Thyroid gland (tissue), 4 donors: ENCODE measurements around the gene NOX1. TPM values are rescaled to one million over a fixed set of nuclear protein-coding genes. Genes with fewer than 3 reads are reported as not detected.

ENCODE experiments used
- DNase-seq, 2 donors: peaks; one replicate each; pipeline ENCODE4 v3.0.0-alpha.2; 2019
- H3K27ac ChIP-seq, 3 donors: fragments of 200-600 bp; sonication (generic); 1 replicate in 2 of 3; 2 replicates in 1 of 3; pipeline ENCODE4 v1.5.1; 2016 to 2019; ENCODE audit warnings: mild to moderate bottlenecking in 1 of 3, moderate library complexity in 1 of 3
- H3K27me3 ChIP-seq: fragments of 200-600 bp; sonication (generic); one replicate; pipeline ENCODE4 v1.5.1; 2019
- H3K36me3 ChIP-seq, 2 donors: fragments of 200-600 bp; sonication (generic); one replicate each; pipeline ENCODE4 v1.5.1; 2016 to 2019
- H3K4me1 ChIP-seq, 2 donors: fragments of 200-600 bp; sonication (generic); one replicate each; pipeline ENCODE4 v1.5.1; 2017 to 2019
- H3K4me3 ChIP-seq, 3 donors: fragments of 200-600 bp; sonication (generic); replicated peaks in 1 of 3; 1 replicate in 2 of 3; 2 replicates in 1 of 3; pipeline ENCODE4 v1.5.1; 2016; ENCODE audit warnings: mild to moderate bottlenecking in 1 of 3
- H3K9me3 ChIP-seq: fragments of 200-600 bp; sonication (generic); one replicate; pipeline ENCODE4 v1.5.1; 2017
- CTCF ChIP-seq, 6 experiments: fragments of 200-600 bp in 3 of 6; fragments of 450-650 bp in 3 of 6; sonication (generic) in 3 of 6; IDR thresholded peaks; one replicate each; pipeline ENCODE4 v1.5.1; 2016 to 2019; ENCODE audit warnings: antibody characterized with exemption in 6 of 6, mild to moderate bottlenecking in 2 of 6, inconsistent platforms in 1 of 6, moderate library complexity in 1 of 6
- POLR2A ChIP-seq, 2 donors: fragments of 450-650 bp; IDR thresholded peaks; one replicate each; pipeline ENCODE4 v1.6.1; 2017; ENCODE audit warnings: antibody characterized with exemption in 2 of 2, mild to moderate bottlenecking in 2 of 2, moderate library complexity in 1 of 2
- WGBS, 2 donors: methylation state at CpG; one replicate each; pipeline ENCODE4 v1.1.5; 2017; 5-methylcytosine and 5-hydroxymethylcytosine counted together
- intact Hi-C: fragments of 100-400 bp; cut with DNase I; formaldehyde crosslinking; loops from one replicate; pipeline ENCODE4 v1.15.1; 2023
- total RNA-seq, 4 donors: library from RNA; depleted of rRNA; stranded (reverse); fragments of >200 nt; gene quantifications; one replicate each; pipeline ENCODE4 v1.2.3, GENCODE V29; 2016

NOX1 gene
- total RNA-seq, 4 donors from 2014 or later: not detected

DNA sequence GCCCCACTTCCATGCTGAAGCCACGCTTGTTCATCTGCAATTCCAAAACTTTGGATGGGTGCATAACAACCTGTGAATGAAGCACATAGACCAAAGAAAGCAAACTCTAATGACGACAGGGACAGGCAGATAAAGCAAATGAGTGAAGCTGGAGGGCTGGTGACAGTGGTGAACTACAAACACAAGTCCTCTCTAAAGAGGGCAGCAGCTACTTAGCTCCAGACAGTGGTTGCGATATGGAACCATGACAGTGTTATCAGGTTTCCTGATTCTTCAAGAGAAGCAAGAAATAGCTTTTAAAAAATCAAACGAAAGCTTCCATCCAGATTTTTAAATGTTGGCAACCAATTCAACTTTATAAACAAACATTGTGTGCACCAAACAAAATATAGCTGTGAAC is 23.8 kb downstream of the NOX1 start:
- Histone ChIP-seq H3K4me1 (no peaks in the 10 kb centered on the region), H3K4me3 (no peak overlapping the region), H3K27me3 (no peaks in the 10 kb centered on the region), H3K36me3 (no peaks in the 10 kb centered on the region), H3K9me3 (no peaks in the 10 kb centered on the region), H3K27ac (no peak overlapping the region)
- intact Hi-C loops: no loop called here
- 56 to 65% methylated on average over 4 of the region's 4 CpGs for WGBS, 2 donors
- no peak for DNase-seq
- no peak for TF ChIP-seq POLR2A (IDR thresholded peaks at IDR 0.05)
- TF ChIP-seq CTCF (IDR thresholded peaks at IDR 0.05): no peak

- H3K36me3 ChIP-seq: peaks cover 0 to 8% of the 10 kb centered on the region in 2 donors
- intact Hi-C loops: no loop called here
These were observed 42.8 kb downstream of the NOX1 start for GRCh38 chrX:100831219-100831946.

GRCh38 chrX:100830547-100830946 is 43.6 kb downstream of the NOX1 start:
- Histone ChIP-seq H3K9me3 (no peaks in the 10 kb centered on the region), H3K27me3 (no peaks in the 10 kb centered on the region), H3K4me1 (no peaks in the 10 kb centered on the region), H3K36me3 (peaks cover 0 to 8% of the 10 kb centered on the region in 2 donors), H3K27ac (no peak overlapping the region), H3K4me3 (no peak overlapping the region)
- 96 to 99% methylated on average over 9 of the region's 9 CpGs for WGBS, 2 donors
- TF ChIP-seq POLR2A (IDR thresholded peaks at IDR 0.05): no peak
- TF ChIP-seq CTCF (IDR thresholded peaks at IDR 0.05): no peak
- intact Hi-C loops: no loop called here
- DNase-seq: no peak

More at GRCh38 chrX:100831219-100831946, 42.8 kb downstream of the NOX1 start:
- WGBS, 2 donors: 94 to 96% methylated on average over 6 of the region's 9 CpGs
- no peak for DNase-seq
- H3K4me3 ChIP-seq: no peak overlapping the region
- H3K4me1 ChIP-seq: no peaks in the 10 kb centered on the region
- no peak for TF ChIP-seq POLR2A (IDR thresholded peaks at IDR 0.05)
- no peak for TF ChIP-seq CTCF (IDR thresholded peaks at IDR 0.05)
- no peaks in the 10 kb centered on the region for H3K27me3 ChIP-seq
- no peak overlapping the region for H3K27ac ChIP-seq
- H3K9me3 ChIP-seq: no peaks in the 10 kb centered on the region

GRCh38 chrX:100830143-100830542 is 44.0 kb downstream of the NOX1 start:
- peaks cover 0 to 8% of the 10 kb centered on the region in 2 donors for H3K36me3 ChIP-seq
- H3K4me1 ChIP-seq: no peaks in the 10 kb centered on the region

More at GRCh38 chrX:100830143-100830542, 44.0 kb downstream of the NOX1 start:
- TF ChIP-seq CTCF (IDR thresholded peaks at IDR 0.05) (no peak), POLR2A (IDR thresholded peaks at IDR 0.05) (no peak)
- Histone ChIP-seq H3K4me3 (no peak overlapping the region), H3K27ac (no peak overlapping the region), H3K27me3 (no peaks in the 10 kb centered on the region), H3K9me3 (no peaks in the 10 kb centered on the region)
- DNase-seq: no peak
- intact Hi-C loops: no loop called here
- 92% methylated on average over 5 of the region's 5 CpGs for WGBS, 2 donors
